GM12801 (cell line): ENCODE results near the gene RFX2.

ENCODE experiments used
- TF ChIP-seq, protein P1 (sequence below): IDR thresholded peaks from one replicate; pipeline ENCODE4 v1.5.1; 2011; ENCODE audit warnings: control low read depth; ENCODE audit not compliant: insufficient read length; ENCODE audit errors: extremely low read depth

RFX2 gene

DNA sequence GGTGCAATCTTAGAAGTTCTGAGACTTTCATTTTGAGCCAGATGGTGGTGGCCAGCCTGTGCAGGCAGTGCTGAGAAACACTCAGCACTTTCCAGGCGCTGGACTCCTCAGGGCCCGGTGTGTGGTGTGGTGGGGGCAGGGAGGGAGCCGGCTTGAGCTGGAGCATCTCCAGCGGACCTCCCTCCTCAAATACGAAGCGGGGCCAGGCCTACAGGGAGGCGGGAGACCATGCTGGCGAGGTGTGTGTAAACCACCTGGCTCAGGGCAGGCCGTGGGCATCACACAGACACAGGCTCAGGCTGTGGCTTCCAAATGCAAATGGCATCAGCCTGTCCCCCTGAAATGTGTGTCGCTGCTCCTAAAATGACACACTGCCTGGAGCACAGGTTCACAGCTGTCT is 99.1 kb downstream of the RFX2 start:
- TF ChIP-seq, protein P1, sequence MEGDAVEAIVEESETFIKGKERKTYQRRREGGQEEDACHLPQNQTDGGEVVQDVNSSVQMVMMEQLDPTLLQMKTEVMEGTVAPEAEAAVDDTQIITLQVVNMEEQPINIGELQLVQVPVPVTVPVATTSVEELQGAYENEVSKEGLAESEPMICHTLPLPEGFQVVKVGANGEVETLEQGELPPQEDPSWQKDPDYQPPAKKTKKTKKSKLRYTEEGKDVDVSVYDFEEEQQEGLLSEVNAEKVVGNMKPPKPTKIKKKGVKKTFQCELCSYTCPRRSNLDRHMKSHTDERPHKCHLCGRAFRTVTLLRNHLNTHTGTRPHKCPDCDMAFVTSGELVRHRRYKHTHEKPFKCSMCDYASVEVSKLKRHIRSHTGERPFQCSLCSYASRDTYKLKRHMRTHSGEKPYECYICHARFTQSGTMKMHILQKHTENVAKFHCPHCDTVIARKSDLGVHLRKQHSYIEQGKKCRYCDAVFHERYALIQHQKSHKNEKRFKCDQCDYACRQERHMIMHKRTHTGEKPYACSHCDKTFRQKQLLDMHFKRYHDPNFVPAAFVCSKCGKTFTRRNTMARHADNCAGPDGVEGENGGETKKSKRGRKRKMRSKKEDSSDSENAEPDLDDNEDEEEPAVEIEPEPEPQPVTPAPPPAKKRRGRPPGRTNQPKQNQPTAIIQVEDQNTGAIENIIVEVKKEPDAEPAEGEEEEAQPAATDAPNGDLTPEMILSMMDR, result no peak

DNA sequence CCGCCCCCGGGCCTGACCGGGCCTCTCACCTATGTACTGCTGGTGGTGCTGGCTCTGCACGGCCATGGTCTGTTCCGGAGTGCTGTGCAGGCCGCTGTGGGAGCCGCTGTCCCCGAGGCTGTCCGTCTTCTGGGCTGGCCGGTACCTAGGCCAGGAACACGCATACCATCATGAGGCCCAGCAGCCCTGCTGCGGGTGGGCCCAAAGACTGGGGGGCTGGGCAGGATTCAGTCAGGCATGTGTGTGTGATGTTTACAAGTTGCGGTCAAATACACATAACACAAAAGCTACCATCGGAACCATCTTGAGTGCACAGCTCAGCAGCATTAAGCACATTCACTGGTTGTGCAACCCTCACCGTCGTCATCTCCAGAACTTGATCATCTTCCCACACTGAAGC is 100.2 kb downstream of the RFX2 start:
- TF ChIP-seq, protein P1, result no peak

DNA sequence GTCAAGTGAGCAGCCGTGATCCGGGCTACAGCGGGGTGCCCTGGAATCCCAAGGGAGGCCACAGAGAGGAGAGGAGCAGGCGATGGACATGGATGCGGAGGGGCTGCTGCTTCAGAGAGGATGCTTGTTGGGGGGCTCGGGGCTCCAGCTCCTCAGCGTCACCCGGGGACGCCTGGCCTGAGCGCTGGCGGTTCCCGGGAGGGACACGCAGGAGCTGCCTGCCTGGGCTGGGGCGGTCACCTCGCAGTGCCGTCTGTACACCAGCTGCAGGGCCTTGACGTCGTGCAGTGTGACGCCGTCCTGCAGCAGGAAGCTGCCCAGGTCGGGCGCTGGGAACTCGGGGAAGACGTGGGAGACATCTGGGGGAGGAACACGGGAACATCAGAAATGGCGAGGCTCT is 102.4 kb downstream of the RFX2 start:
- TF ChIP-seq, protein P1, result no peak

DNA sequence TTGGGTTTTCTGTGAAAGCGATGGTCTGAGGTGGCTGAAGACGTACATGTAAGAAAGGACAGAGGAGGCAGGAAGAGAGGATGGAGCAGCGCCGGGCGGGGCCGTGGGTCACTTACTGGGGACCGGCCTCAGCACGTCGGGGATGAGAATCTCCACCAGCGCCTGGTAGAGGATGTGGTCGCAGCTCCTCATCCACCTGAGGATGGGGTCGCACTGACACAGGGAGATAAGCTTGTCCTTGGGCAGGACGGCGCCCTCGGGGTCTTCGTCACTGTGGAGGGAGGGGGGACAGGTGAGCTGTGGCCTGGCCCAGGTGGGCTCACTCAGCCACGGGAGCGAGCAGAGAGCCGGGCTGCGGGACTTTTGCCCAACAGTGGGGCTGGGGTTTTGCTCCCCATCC is 103.4 kb downstream of the RFX2 start:
- TF ChIP-seq, protein P1, result no peak

DNA sequence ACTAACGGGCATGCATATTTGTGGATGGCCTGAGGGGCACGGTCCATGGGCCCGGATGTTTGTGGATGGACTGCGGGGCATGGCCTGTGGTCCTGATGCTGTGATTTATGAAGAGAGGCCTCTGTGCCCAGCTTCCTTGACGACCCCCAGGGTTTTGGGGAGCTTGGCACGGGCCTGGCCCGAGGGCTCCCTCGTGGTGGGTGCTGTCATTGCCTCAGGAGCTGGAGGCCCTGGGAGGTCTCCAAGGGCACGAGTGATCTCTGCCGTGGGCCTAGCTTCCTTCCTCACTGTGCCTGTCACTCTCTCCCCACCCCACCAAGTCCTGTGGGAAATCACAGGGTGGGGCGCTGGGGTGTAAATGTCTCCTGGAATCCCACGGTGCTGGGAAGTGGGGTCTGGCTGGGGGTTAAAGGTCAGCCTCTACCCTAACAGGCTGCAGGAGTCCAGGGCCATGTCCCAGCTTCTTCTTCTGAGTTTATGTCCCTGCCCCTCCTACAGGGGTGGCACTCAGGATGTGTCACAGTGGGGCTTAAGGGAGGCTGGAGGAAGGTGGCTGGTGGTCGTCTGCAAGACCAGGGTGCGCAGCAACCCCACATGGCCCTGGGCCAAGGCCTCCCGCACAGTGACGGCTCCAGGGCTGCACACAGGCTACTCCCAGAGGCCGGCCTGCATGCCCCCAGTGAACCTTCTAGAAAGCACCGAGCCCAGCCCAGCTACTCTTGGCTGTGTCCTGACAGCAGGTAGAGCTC is 104.8 kb downstream of the RFX2 start:
- TF ChIP-seq, protein P1, result no peak

DNA sequence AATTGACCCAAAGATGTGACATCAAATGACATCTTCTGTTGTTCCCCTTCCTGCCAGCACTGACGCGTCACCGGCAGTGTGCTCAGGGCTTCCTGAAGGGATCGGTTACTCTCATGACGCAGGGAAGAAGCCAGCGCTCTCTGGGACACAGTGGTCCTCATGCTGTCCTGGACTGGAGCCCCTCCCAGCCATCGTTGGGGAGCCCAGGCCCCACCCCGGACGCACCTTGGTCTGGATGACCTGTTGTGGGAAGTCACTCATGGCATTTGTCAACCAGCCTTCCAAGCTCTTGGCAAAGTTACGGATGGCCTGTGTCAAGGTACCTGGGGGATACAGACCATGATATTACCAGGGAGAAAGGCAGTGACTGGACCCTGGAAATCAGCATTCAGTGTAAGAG is 106.3 kb downstream of the RFX2 start:
- TF ChIP-seq, protein P1, result no peak

DNA sequence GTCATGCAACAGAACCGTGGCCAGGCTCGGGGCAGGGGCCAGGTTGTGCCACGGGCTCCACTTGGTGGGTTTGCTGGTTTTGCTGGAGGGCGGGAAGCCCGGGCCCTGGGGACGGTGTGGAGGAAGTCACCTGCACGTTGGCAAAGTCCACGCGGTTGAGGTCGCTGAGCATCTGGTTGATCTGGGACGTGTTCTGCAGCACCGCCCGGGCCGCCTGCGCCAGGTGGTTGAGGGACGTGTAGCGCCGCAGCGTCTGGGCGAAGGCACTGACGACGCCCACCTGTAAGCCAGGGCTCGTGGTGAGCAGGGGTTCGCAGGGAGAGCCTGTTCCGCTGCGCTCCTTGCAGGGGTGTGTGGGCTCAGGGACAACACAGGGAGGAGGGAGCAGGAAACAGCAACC is 107.7 kb downstream of the RFX2 start:
- TF ChIP-seq, protein P1, result no peak
